HepG2 (cell line): ENCODE measurements around the gene NRSN2. TPM values are rescaled to one million over a fixed set of nuclear protein-coding genes. Genes with fewer than 3 reads are reported as not detected.

Experiments used
- CBX5 ChIP-seq: sonication (generic); formaldehyde crosslinking; IDR thresholded peaks from 2 replicates; pipeline ENCODE4 v1.4.0; 2020; ENCODE audit warnings: missing genetic modification reagents, borderline replicate concordance
- HNRNPH1 ChIP-seq: fragments of 200-400 bp; formaldehyde crosslinking; optimal IDR thresholded peaks from 2 replicates; pipeline ENCODE3; 2017; ENCODE audit warnings: mild to moderate bottlenecking, low read depth, low read length
- HOXA3 ChIP-seq: sonication (generic); formaldehyde crosslinking; IDR thresholded peaks from 2 replicates; pipeline ENCODE4 v1.5.0; 2020; ENCODE audit warnings: missing genetic modification reagents
- PTBP1 ChIP-seq: fragments of 200-400 bp; formaldehyde crosslinking; IDR thresholded peaks from 2 replicates; pipeline ENCODE4 v1.6.1; 2018; ENCODE audit warnings: low read length, low read depth; ENCODE audit not compliant: poor library complexity, severe bottlenecking
- RORA ChIP-seq: sonication (generic); formaldehyde crosslinking; IDR thresholded peaks from 2 replicates; pipeline ENCODE4 v1.5.0; 2020; ENCODE audit warnings: mild to moderate bottlenecking, missing genetic modification reagents, moderate library complexity
- SIN3B ChIP-seq: fragments of 150-350 bp; IDR thresholded peaks from 2 replicates; pipeline ENCODE4 v1.6.1; 2014; ENCODE audit warnings: low read length
- ZMYM4 ChIP-seq: sonication (generic); formaldehyde crosslinking; IDR thresholded peaks from 2 replicates; pipeline ENCODE4 v1.8.1; 2023; ENCODE audit warnings: mild to moderate bottlenecking, missing genetic modification reagents
- ZNF562 ChIP-seq: sonication (generic); formaldehyde crosslinking; IDR thresholded peaks from 2 replicates; pipeline ENCODE4 v1.8.0; 2022; ENCODE audit warnings: missing genetic modification reagents, borderline replicate concordance
- ZNF598 ChIP-seq: sonication (generic); formaldehyde crosslinking; IDR thresholded peaks from 2 replicates; pipeline ENCODE4 v1.5.1; 2020; ENCODE audit warnings: mild to moderate bottlenecking, missing genetic modification reagents, borderline replicate concordance
- ZNF629 ChIP-seq: sonication (generic); formaldehyde crosslinking; conservative IDR thresholded peaks from 2 replicates; pipeline ENCODE4 v1.5.0; 2020; ENCODE audit warnings: missing genetic modification reagents
- ZNF678 ChIP-seq: sonication (generic); formaldehyde crosslinking; IDR thresholded peaks from 2 replicates; pipeline ENCODE4 v1.4.0; 2020; ENCODE audit warnings: mild to moderate bottlenecking, missing genetic modification reagents
- ZNF724P ChIP-seq: sonication (generic); formaldehyde crosslinking; IDR thresholded peaks from 2 replicates; pipeline ENCODE4 v1.8.0; 2022; ENCODE audit warnings: missing genetic modification reagents, borderline replicate concordance
- polyA plus RNA-seq, 8 experiments: library from polyadenylated mRNA; depleted of rRNA in 3 of 8; stranded (reverse) in 7 of 8; unstranded in 1 of 8; fragments of >200 nt; fragmentation: Illumina TruSeq in 4 of 8; extraction: Trizol in 4 of 8; gene quantifications; 2 replicates each; pipeline versions ENCODE4 v1.2.1 to v1.2.3, GENCODE V29; 2011 to 2016; ENCODE audit warnings: low read depth in 4 of 8, missing spikeins in 1 of 8, mixed read lengths in 1 of 8; ENCODE audit not compliant: insufficient read depth in 1 of 8
- total RNA-seq, 5 experiments: library from RNA; depleted of rRNA; stranded (reverse); fragments of >200 nt; fragmentation: Illumina TruSeq; extraction: Trizol; gene quantifications; 2 replicates each; pipeline ENCODE4 v1.2.3, GENCODE V29; 2016; ENCODE audit warnings: low read depth in 1 of 5
- TF ChIP-seq, protein P1 (sequence below): sonication (generic); formaldehyde crosslinking; IDR thresholded peaks from 2 replicates; pipeline ENCODE4 v1.5.0; 2020; ENCODE audit warnings: missing genetic modification reagents
- TF ChIP-seq, protein P2 (sequence below): sonication (generic); formaldehyde crosslinking; IDR thresholded peaks from 2 replicates; pipeline ENCODE4 v1.5.1; 2020; ENCODE audit warnings: mild to moderate bottlenecking, missing genetic modification reagents, borderline replicate concordance
- TF ChIP-seq, protein P3 (sequence below): sonication (generic); formaldehyde crosslinking; IDR thresholded peaks from 2 replicates; pipeline ENCODE4 v1.4.0; 2020; ENCODE audit warnings: low read depth, mild to moderate bottlenecking, missing genetic modification reagents
- TF ChIP-seq, protein P4 (sequence below): sonication (generic); formaldehyde crosslinking; IDR thresholded peaks from 2 replicates; pipeline ENCODE4 v1.5.0; 2020; ENCODE audit warnings: mild to moderate bottlenecking, missing genetic modification reagents
- TF ChIP-seq, protein P5 (sequence below): sonication (generic); formaldehyde crosslinking; IDR thresholded peaks from 2 replicates; pipeline ENCODE4 v1.4.0; 2020; ENCODE audit warnings: mild to moderate bottlenecking, missing genetic modification reagents

The NRSN2 gene
- total and polyA plus RNA-seq, 2 of the 13 experiments (the other 11 are each of a cell fraction or from before 2014, with no cell fraction given): 32.3 to 49.4 TPM

DNA sequence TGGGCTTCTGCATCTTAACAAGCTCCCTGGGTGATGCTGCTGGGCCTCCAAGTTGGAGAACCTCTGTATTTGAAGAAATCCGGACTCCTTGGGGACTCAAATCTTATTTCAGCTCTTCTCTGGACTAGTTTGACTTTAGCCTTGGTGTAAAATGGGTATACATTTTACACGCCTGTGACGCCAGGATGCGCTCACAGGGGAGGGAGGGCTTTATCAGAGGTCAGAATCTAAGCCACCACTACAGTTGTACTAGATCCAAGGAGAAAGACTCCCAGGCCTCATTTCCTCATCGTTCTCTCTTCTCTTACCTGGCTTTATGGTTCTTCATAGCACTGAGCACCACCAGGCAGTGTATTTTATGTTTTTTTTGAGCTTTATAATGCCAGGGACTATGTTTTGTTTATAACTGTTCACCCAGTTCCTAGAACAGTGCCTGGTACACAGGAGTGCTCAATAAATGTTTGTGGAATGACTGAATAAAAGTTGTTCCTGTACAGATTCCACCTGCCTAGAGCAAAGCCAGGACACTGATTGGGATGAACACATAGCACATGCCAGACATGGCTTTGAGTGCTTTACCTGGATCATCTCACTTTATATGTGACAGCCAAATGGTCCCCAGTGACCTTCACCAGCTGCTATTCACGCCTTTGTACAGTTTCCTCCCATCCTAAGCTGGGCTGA lies 56.1 kb downstream of the NRSN2 start (continued):
- TF ChIP-seq, protein P1, sequence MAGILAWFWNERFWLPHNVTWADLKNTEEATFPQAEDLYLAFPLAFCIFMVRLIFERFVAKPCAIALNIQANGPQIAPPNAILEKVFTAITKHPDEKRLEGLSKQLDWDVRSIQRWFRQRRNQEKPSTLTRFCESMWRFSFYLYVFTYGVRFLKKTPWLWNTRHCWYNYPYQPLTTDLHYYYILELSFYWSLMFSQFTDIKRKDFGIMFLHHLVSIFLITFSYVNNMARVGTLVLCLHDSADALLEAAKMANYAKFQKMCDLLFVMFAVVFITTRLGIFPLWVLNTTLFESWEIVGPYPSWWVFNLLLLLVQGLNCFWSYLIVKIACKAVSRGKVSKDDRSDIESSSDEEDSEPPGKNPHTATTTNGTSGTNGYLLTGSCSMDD (CRISPR knock-in tag): no peak
- TF ChIP-seq SIN3B (no peak), HNRNPH1 (no peak), ZMYM4 (CRISPR knock-in tag) (0 out of 2 replicates have a peak, but pooled peaks have one; percentile 29), HOXA3 (CRISPR knock-in tag) (peak; percentile 19; the same call in 1 of the 2 replicates), RORA (CRISPR knock-in tag) (no peak), ZNF678 (CRISPR knock-in tag) (no peak), ZNF629 (CRISPR knock-in tag) (no peak), CBX5 (no peak), ZNF598 (CRISPR knock-in tag) (no peak), ZNF562 (CRISPR knock-in tag) (no peak), PTBP1 (no peak), ZNF724P (no peak)
- TF ChIP-seq, protein P2, sequence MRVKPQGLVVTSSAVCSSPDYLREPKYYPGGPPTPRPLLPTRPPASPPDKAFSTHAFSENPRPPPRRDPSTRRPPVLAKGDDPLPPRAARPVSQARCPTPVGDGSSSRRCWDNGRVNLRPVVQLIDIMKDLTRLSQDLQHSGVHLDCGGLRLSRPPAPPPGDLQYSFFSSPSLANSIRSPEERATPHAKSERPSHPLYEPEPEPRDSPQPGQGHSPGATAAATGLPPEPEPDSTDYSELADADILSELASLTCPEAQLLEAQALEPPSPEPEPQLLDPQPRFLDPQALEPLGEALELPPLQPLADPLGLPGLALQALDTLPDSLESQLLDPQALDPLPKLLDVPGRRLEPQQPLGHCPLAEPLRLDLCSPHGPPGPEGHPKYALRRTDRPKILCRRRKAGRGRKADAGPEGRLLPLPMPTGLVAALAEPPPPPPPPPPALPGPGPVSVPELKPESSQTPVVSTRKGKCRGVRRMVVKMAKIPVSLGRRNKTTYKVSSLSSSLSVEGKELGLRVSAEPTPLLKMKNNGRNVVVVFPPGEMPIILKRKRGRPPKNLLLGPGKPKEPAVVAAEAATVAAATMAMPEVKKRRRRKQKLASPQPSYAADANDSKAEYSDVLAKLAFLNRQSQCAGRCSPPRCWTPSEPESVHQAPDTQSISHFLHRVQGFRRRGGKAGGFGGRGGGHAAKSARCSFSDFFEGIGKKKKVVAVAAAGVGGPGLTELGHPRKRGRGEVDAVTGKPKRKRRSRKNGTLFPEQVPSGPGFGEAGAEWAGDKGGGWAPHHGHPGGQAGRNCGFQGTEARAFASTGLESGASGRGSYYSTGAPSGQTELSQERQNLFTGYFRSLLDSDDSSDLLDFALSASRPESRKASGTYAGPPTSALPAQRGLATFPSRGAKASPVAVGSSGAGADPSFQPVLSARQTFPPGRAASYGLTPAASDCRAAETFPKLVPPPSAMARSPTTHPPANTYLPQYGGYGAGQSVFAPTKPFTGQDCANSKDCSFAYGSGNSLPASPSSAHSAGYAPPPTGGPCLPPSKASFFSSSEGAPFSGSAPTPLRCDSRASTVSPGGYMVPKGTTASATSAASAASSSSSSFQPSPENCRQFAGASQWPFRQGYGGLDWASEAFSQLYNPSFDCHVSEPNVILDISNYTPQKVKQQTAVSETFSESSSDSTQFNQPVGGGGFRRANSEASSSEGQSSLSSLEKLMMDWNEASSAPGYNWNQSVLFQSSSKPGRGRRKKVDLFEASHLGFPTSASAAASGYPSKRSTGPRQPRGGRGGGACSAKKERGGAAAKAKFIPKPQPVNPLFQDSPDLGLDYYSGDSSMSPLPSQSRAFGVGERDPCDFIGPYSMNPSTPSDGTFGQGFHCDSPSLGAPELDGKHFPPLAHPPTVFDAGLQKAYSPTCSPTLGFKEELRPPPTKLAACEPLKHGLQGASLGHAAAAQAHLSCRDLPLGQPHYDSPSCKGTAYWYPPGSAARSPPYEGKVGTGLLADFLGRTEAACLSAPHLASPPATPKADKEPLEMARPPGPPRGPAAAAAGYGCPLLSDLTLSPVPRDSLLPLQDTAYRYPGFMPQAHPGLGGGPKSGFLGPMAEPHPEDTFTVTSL: no peak
- TF ChIP-seq, protein P3, sequence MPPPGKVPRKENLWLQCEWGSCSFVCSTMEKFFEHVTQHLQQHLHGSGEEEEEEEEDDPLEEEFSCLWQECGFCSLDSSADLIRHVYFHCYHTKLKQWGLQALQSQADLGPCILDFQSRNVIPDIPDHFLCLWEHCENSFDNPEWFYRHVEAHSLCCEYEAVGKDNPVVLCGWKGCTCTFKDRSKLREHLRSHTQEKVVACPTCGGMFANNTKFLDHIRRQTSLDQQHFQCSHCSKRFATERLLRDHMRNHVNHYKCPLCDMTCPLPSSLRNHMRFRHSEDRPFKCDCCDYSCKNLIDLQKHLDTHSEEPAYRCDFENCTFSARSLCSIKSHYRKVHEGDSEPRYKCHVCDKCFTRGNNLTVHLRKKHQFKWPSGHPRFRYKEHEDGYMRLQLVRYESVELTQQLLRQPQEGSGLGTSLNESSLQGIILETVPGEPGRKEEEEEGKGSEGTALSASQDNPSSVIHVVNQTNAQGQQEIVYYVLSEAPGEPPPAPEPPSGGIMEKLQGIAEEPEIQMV: no peak
- TF ChIP-seq, protein P4, sequence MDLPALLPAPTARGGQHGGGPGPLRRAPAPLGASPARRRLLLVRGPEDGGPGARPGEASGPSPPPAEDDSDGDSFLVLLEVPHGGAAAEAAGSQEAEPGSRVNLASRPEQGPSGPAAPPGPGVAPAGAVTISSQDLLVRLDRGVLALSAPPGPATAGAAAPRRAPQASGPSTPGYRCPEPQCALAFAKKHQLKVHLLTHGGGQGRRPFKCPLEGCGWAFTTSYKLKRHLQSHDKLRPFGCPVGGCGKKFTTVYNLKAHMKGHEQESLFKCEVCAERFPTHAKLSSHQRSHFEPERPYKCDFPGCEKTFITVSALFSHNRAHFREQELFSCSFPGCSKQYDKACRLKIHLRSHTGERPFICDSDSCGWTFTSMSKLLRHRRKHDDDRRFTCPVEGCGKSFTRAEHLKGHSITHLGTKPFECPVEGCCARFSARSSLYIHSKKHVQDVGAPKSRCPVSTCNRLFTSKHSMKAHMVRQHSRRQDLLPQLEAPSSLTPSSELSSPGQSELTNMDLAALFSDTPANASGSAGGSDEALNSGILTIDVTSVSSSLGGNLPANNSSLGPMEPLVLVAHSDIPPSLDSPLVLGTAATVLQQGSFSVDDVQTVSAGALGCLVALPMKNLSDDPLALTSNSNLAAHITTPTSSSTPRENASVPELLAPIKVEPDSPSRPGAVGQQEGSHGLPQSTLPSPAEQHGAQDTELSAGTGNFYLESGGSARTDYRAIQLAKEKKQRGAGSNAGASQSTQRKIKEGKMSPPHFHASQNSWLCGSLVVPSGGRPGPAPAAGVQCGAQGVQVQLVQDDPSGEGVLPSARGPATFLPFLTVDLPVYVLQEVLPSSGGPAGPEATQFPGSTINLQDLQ (CRISPR knock-in tag): no peak
- TF ChIP-seq, protein P5, sequence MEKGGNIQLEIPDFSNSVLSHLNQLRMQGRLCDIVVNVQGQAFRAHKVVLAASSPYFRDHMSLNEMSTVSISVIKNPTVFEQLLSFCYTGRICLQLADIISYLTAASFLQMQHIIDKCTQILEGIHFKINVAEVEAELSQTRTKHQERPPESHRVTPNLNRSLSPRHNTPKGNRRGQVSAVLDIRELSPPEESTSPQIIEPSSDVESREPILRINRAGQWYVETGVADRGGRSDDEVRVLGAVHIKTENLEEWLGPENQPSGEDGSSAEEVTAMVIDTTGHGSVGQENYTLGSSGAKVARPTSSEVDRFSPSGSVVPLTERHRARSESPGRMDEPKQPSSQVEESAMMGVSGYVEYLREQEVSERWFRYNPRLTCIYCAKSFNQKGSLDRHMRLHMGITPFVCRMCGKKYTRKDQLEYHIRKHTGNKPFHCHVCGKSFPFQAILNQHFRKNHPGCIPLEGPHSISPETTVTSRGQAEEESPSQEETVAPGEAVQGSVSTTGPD (CRISPR knock-in tag): no peak
